Loucy (cell line): ENCODE measurements around the gene RHOB.

Source experiments
- H2AFZ ChIP-seq: fragments of 200-600 bp; sonication (generic); 2 replicates; pipeline ENCODE4 v1.6.0; 2016; ENCODE audit warnings: antibody characterized with exemption, mild to moderate bottlenecking, low read length, moderate library complexity
- H3F3A ChIP-seq: fragments of 200-600 bp; 2 replicates; pipeline ENCODE4 v1.6.0; 2016; ENCODE audit warnings: antibody characterized with exemption, low read depth, mild to moderate bottlenecking
- H3K27me3 ChIP-seq: fragments of 200-600 bp; sonication (generic); 2 replicates; pipeline ENCODE4 v1.6.1; 2014; ENCODE audit warnings: low read length, mild to moderate bottlenecking; ENCODE audit not compliant: insufficient read depth, poor library complexity, severe bottlenecking
- H3K36me3 ChIP-seq: fragments of 200-600 bp; sonication (generic); 2 replicates; pipeline ENCODE4 v1.6.1; 2016; ENCODE audit warnings: low read length; ENCODE audit not compliant: insufficient read depth
- H3K4me1 ChIP-seq: fragments of 200-600 bp; sonication (generic); 2 replicates; pipeline ENCODE4 v1.5.1; 2014; ENCODE audit warnings: low read length, mild to moderate bottlenecking; ENCODE audit not compliant: insufficient read depth, poor library complexity, severe bottlenecking
- H3K4me2 ChIP-seq: fragments of 200-600 bp; sonication (generic); 2 replicates; pipeline ENCODE4 v1.6.0; 2014; ENCODE audit warnings: antibody characterized with exemption, low read length, low read depth, mild to moderate bottlenecking; ENCODE audit not compliant: poor library complexity, severe bottlenecking
- H3K4me3 ChIP-seq: fragments of 200-600 bp; sonication (generic); 2 replicates; pipeline ENCODE4 v1.5.1; 2014; ENCODE audit warnings: low read length, mild to moderate bottlenecking, mixed read lengths; ENCODE audit not compliant: poor library complexity, severe bottlenecking
- H3K79me2 ChIP-seq: fragments of 200-600 bp; sonication (generic); 2 replicates; pipeline ENCODE4 v1.6.1; 2014; ENCODE audit warnings: low read length; ENCODE audit not compliant: insufficient read depth
- H3K9ac ChIP-seq: fragments of 200-600 bp; sonication (generic); 2 replicates; pipeline ENCODE4 v1.6.0; 2014; ENCODE audit warnings: mild to moderate bottlenecking, low read depth, low read length, moderate library complexity; ENCODE audit not compliant: poor library complexity, severe bottlenecking
- H3K9me2 ChIP-seq: fragments of 200-600 bp; sonication (generic); replicated peaks from 2 replicates; pipeline ENCODE4 v1.6.1; 2016; ENCODE audit warnings: low read depth, low read length, mixed read lengths
- H3K9me3 ChIP-seq: fragments of 200-600 bp; sonication (generic); 2 replicates; pipeline ENCODE4 v1.6.1; 2014; ENCODE audit warnings: mild to moderate bottlenecking, antibody characterized with exemption, low read length, low read depth; ENCODE audit not compliant: insufficient read depth
- H4K20me1 ChIP-seq: fragments of 200-600 bp; sonication (generic); 2 replicates; pipeline ENCODE4 v1.6.0; 2014; ENCODE audit warnings: antibody characterized with exemption, low read length, mild to moderate bottlenecking; ENCODE audit not compliant: insufficient read depth, poor library complexity, severe bottlenecking
- EZH2phosphoT487 ChIP-seq: fragments of 200-600 bp; IDR thresholded peaks from 2 replicates; pipeline ENCODE4 v1.6.1; 2018; ENCODE audit warnings: antibody characterized with exemption, mild to moderate bottlenecking, moderate library complexity, borderline replicate concordance
- TF ChIP-seq, protein P1 (sequence below): fragments of 200-600 bp; sonication (generic); conservative IDR thresholded peaks from 2 replicates; pipeline ENCODE4 v1.5.1; 2014; ENCODE audit warnings: mild to moderate bottlenecking, antibody characterized with exemption, low read length

RHOB gene

DNA sequence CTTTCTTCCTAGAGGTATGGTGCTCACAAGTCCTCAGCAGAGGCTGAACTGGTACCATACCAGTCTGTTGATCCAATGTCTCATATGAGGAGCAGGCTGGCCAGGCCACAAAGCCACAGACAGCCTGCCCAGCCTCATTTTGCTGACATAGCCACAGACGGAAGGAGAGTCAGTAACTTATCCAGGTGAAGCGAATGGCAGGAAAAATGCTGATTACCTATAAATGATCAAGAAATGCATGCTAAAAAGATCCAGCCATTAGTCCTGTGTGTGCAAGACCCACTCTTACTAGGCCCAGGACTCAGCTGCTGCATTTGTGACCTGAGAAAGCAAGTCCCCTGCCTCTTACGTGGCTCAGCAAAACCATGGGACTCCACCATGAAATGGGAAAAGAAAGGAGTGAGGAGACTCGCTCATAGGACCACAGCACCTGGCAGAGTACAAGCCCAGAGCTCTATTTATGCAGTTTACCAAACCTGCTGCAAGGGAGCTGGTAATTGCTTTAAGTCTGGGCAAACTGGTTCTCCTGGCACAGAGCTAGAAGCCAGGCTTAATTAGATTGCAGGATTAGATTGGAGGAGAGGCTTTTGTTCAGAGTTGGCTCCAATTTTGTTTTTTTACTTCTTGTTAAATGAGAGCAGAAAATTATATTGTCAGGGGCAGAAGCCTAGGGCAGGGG lies 19.0 kb downstream of the RHOB start:
- Histone ChIP-seq H4K20me1 (no peaks in the 10 kb centered on the region), H3K36me3 (no peaks in the 10 kb centered on the region), H3F3A (no peaks in the 10 kb centered on the region), H3K4me2 (no peak overlapping the region), H3K4me3 (no peak overlapping the region), H3K4me1 (no peaks in the 10 kb centered on the region), H3K9me2 (no peaks in the 10 kb centered on the region), H2AFZ (no peak overlapping the region), H3K9me3 (no peaks in the 10 kb centered on the region), H3K9ac (no peak overlapping the region), H3K79me2 (no peaks in the 10 kb centered on the region), H3K27me3 (no peaks in the 10 kb centered on the region)
- TF ChIP-seq, protein P1, sequence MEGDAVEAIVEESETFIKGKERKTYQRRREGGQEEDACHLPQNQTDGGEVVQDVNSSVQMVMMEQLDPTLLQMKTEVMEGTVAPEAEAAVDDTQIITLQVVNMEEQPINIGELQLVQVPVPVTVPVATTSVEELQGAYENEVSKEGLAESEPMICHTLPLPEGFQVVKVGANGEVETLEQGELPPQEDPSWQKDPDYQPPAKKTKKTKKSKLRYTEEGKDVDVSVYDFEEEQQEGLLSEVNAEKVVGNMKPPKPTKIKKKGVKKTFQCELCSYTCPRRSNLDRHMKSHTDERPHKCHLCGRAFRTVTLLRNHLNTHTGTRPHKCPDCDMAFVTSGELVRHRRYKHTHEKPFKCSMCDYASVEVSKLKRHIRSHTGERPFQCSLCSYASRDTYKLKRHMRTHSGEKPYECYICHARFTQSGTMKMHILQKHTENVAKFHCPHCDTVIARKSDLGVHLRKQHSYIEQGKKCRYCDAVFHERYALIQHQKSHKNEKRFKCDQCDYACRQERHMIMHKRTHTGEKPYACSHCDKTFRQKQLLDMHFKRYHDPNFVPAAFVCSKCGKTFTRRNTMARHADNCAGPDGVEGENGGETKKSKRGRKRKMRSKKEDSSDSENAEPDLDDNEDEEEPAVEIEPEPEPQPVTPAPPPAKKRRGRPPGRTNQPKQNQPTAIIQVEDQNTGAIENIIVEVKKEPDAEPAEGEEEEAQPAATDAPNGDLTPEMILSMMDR = no peak
- no peak for TF ChIP-seq EZH2phosphoT487

DNA sequence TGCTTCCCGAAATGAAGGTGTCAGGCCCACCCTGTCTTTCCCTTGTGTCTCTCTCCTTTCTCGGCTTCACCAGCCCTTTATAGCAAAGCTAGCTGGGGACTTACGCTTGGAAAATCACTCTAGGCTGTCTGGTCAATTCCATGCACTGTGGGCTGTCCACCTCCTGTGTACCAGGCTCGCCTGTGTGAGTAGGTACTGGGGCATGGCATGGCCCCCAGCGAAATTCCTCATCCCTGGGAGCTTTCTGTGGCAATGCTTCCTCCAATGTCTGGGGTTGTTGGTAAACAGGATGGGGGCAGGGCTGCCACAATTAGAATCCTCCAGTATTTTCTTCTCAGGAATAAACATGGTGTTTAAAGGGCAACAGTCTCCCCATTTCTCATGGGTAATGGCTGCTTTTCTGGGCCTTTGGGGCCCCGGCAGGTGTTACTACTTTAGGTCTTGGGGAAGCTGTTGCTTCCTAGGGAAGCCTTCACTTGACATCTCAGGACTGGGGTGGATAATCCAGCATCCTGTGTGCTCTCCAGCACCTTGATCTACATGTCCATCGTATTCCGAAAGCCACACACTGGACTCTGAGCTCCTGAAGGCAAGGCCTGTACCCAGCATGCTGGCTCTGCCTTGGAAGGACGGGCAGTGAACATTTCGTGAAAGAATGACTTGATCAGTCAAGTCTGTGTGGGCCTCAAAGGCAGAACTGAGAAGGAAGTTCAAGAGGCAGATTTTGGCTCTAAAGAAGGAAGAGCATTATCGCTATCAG lies 21.1 kb downstream of the RHOB start:
- no peaks in the 10 kb centered on the region for H4K20me1 ChIP-seq
- H3K79me2 ChIP-seq = no peaks in the 10 kb centered on the region
- H3K9me3 ChIP-seq = no peaks in the 10 kb centered on the region
- no peaks in the 10 kb centered on the region for H3K27me3 ChIP-seq
- no peak overlapping the region for H3K4me3 ChIP-seq
- no peak overlapping the region for H3K4me2 ChIP-seq
- H3K36me3 ChIP-seq = no peaks in the 10 kb centered on the region
- H3K4me1 ChIP-seq = no peaks in the 10 kb centered on the region
- TF ChIP-seq EZH2phosphoT487 = no peak
- TF ChIP-seq, protein P1 = no peak
- no peak overlapping the region for H2AFZ ChIP-seq
- H3K9me2 ChIP-seq = no peaks in the 10 kb centered on the region
- no peak overlapping the region for H3K9ac ChIP-seq
- H3F3A ChIP-seq = no peaks in the 10 kb centered on the region

DNA sequence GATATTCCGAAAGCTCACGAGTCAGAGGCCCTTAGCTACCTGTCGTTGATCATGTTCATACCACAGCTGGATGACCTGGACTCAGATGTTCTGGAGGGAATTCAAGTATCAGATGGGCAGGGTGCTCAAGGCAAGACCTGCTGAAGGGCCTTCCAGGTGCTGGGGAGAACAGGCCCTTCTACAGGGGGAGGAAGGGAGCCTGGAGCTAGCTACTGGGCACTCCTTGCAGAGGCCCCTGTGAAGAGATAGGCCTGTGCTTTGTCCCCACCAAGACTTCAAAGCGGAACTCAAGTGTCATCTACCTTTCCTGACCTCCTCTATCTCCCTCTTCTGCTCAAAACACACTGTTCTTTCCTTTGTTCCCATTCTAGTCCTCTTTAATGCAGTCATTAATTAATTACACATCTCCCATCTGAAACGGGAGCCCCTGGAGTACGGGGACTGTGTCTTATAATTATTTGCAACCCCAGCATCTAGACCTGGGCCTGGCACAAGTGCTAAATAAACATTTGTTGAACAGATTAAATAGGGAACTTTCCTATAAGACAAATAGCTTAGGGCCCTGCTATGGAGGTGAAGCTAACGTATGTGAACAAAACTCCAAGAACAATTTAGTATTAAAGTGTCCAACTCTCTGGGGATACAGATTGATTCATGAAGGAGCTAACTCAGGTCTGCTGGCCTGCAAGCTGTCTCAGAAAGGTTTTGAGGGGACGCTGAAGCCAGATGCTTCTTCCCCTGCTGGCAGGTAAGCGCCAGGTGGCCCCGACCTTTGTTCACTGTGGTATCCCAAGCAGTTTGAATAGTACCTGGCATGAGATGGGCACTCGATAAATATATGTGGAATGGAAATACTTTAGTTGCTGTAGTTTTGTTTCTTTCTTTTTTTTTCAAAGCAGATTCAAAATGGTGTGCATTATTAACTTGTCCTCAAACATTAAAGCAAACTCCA lies 22.0 kb downstream of the RHOB start:
- TF ChIP-seq, protein P1 = no peak
- no peak for TF ChIP-seq EZH2phosphoT487
- H4K20me1 ChIP-seq = no peaks in the 10 kb centered on the region
- H2AFZ ChIP-seq = no peak overlapping the region
- H3K9me2 ChIP-seq = no peaks in the 10 kb centered on the region
- H3K36me3 ChIP-seq = no peaks in the 10 kb centered on the region
- H3F3A ChIP-seq = no peaks in the 10 kb centered on the region
- H3K9ac ChIP-seq = no peak overlapping the region
- no peak overlapping the region for H3K4me2 ChIP-seq
- H3K27me3 ChIP-seq = no peaks in the 10 kb centered on the region
- H3K9me3 ChIP-seq = no peaks in the 10 kb centered on the region
- H3K79me2 ChIP-seq = no peaks in the 10 kb centered on the region
- no peak overlapping the region for H3K4me3 ChIP-seq
- no peaks in the 10 kb centered on the region for H3K4me1 ChIP-seq
